ENCODE results near the gene SLC12A4.

Gene SLC12A4

DNA sequence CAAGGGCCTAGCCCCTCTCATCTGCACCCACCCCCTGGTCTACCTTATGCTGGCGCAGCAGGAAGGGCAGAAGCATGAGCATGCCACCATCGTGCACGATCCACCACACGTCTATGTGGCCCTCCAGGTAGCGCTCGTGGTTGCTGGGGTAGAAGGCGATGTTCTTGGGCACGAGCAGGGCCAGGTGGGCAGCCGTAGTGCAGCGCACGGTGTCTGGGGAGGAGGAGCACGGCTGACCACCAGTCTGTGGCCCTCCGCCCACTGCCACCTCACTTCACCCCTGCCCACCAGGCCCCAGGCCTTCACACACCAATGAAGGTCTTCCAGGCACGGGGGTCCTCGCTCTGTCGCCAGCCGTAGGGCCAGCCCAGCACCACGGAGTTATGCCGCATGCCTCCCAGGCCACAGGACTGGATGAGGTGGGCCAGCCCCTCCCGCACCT is 22.3 kb downstream of the SLC12A4 start:
- Histone ChIP-seq H3K4me1 (ENCODE audit: control insufficient read depth, insufficient read depth, low read length) (peaks cover 44% of the 10 kb centered on the region), H3K9me3 (ENCODE audit: control insufficient read depth in 2 of 2, low read length in 2 of 2) (no peaks in the 10 kb centered on the region), H3K27me3 (ENCODE audit: control insufficient read depth in 1 of 2, insufficient read depth in 2 of 2, low read length in 2 of 2) (no peaks in the 10 kb centered on the region), H3K27ac (ENCODE audit: low read length) (no peak overlapping the region), H3K4me3 (ENCODE audit: low read length in 2 of 2) (no peak overlapping the region), H3K36me3 (ENCODE audit: control insufficient read depth in 2 of 2, insufficient read depth in 2 of 2, low read length in 2 of 2) (peaks cover 74 to 76% of the 10 kb centered on the region in 2 donors), H3K9ac (ENCODE audit: low read length in 2 of 2) (no peak overlapping the region)

DNA sequence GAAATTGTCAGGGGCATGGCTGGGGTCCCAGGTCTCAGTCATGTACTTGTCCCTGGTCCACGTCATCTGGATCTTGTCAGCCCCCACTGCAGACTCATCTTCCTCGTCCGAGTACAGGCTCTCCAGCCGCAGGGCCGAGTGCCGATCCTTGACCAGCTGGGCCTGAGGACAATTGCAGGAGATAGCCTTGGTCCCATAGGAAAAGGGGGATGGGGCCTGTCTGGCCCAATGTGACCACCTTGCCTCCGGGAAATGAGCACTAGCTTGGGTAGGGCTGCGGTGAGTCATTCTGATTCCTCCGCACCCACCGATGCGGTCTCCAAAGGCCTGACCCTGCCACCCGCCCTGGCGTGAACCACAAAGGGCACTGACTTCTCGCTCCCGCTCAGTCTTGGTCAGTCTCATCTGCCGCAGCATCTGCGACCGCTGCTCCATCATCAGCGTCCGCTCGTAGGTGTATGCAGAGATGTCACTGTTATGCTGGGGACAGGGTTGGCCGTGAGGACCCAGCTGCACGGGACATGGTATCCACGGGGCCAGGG is 23.0 kb downstream of the SLC12A4 start:
- Histone ChIP-seq H3K36me3 (ENCODE audit: control insufficient read depth in 2 of 2, insufficient read depth in 2 of 2, low read length in 2 of 2) (peaks cover 67 to 69% of the 10 kb centered on the region in 2 donors), H3K27me3 (ENCODE audit: control insufficient read depth in 1 of 2, insufficient read depth in 2 of 2, low read length in 2 of 2) (no peaks in the 10 kb centered on the region), H3K9ac (ENCODE audit: low read length in 2 of 2) (no peak overlapping the region), H3K4me1 (ENCODE audit: control insufficient read depth, insufficient read depth, low read length) (peaks cover 40% of the 10 kb centered on the region), H3K27ac (ENCODE audit: low read length) (no peak overlapping the region), H3K9me3 (ENCODE audit: control insufficient read depth in 2 of 2, low read length in 2 of 2) (no peaks in the 10 kb centered on the region), H3K4me3 (ENCODE audit: low read length in 2 of 2) (no peak overlapping the region)

DNA sequence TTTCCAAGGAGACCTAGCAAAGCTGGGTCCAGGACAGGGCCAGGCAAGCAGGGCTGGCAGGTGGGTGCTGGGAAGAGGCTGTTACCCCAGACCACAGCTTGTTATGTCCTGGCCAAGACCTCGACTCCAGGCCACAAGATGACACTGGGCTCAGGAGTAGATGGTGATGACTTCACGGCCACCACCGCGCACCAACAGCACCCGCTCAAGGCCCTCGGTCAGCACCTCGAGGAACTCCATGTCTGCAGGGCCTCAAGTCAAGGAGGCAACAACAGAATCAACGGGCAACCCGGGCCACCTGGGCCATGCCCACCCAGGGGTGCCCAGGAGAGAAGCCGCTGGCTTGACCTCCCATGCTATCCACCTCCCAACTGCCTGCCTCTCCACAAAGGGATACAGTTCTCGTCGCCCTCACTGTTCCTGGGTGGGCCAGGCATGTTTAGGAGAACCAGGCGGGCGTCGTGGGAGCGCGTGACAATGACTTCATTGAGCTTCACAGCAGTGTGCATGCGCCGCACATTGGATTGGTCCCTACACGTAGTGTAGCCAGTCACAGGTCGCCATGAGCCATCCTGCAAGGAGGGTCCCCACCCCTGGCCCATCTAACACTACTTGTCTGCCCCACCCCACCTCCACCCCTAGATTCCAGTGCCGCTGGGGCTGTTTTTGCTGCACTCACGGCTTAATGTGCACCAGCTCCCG is 23.6 kb downstream of the SLC12A4 start:
- peaks cover 45% of the 10 kb centered on the region for H3K4me1 ChIP-seq (ENCODE audit: control insufficient read depth, insufficient read depth, low read length)
- peak overlapping the region in 1 of 2 donors; percentile 51 for H3K9ac ChIP-seq (ENCODE audit: low read length in 2 of 2)
- no peaks in the 10 kb centered on the region for H3K27me3 ChIP-seq (ENCODE audit: control insufficient read depth in 1 of 2, insufficient read depth in 2 of 2, low read length in 2 of 2)
- H3K36me3 ChIP-seq (ENCODE audit: control insufficient read depth in 2 of 2, insufficient read depth in 2 of 2, low read length in 2 of 2) = peaks cover 65 to 67% of the 10 kb centered on the region in 2 donors
- H3K9me3 ChIP-seq (ENCODE audit: control insufficient read depth in 2 of 2, low read length in 2 of 2) = no peaks in the 10 kb centered on the region
- H3K4me3 ChIP-seq (ENCODE audit: low read length in 2 of 2) = no peak overlapping the region
- H3K27ac ChIP-seq (ENCODE audit: low read length) = peak overlapping the region; percentile 88

DNA sequence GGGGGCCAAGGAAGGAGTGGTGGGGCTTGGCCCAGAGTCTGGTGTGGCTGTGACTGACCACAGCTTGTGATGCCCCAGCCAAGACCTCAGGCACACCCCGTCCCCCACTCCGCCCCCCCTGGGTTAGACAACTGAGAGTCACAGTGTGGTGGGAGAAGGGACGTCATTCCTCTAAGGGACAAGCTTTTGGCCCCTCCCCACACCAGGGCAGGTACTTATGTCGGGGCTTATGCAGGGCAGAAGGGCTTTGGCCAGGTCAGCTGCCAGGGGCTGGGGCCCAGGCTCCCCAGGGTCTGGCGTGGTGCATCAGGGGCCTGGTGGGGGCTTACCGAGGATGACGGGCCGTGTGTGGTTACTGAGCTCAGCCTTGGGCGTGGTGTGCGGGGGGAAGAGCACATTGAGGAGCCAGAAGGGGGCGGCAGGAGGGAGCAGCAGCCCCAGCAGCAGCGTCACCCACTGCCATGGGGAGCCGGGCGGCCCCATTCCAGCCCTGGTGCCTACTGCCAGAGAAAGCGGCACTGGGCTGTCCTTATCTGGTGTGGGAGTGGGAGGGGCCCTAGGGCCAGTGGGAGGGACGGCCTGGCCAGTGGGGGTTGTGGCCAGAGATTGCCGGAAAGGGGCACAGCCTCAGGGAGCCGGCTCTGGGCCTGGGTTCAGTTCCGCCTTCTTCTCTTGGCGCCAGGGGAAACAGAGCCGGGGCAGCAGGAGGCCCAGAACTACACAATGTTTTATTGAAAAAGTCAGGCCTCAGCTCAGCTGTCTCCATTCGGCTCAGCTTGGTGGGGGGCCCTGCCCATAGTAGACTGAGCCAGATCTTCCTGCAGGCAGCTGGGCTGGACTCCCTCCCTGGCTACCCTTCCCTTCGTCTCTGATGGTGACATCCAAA is 24.6 kb downstream of the SLC12A4 start, which contains the start of gene LCAT:
Gene LCAT (minus strand): TSS at position 502 of the 886 bp plus-strand sequence. CDS start 19 bp downstream, at position 483.
- peak within 1 kb of the TSS; percentile 33 to 51 for H3K9ac ChIP-seq (ENCODE audit: low read length in 2 of 2)
- H3K4me1 ChIP-seq (ENCODE audit: control insufficient read depth, insufficient read depth, low read length) = peaks cover 45% of the 10 kb centered on the region
- no peak within 1 kb of the TSS for H3K4me3 ChIP-seq (ENCODE audit: low read length in 2 of 2)
- H3K27ac ChIP-seq (ENCODE audit: low read length) = peak within 1 kb of the TSS; percentile 88
- H3K27me3 ChIP-seq (ENCODE audit: control insufficient read depth in 1 of 2, insufficient read depth in 2 of 2, low read length in 2 of 2) = no peaks in the 10 kb centered on the region
- no peaks in the 10 kb centered on the region for H3K9me3 ChIP-seq (ENCODE audit: control insufficient read depth in 2 of 2, low read length in 2 of 2)
- peaks cover 61% of the 10 kb centered on the region in 2 donors for H3K36me3 ChIP-seq (ENCODE audit: control insufficient read depth in 2 of 2, insufficient read depth in 2 of 2, low read length in 2 of 2)

DNA sequence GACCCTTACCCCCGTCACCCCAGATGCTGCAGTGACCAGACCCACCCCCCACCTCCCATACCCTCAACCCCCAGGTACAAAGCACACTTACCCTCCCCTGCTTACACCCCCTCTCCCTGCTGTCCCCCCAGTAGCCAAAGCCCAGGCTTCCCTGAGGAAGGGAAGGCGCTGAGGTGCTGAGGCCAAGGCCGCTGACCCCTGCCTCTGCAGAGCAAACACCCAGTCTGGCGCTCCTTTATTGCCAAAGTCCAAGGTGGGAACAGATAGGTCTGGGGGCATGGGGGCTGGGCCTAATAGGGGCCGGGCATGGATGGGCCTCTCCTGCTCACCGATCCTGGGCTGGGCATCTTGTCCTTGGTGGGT is 25.2 kb downstream of the SLC12A4 start:
- Histone ChIP-seq H3K4me1 (ENCODE audit: control insufficient read depth, insufficient read depth, low read length) (peaks cover 45% of the 10 kb centered on the region), H3K27me3 (ENCODE audit: control insufficient read depth in 1 of 2, insufficient read depth in 2 of 2, low read length in 2 of 2) (no peaks in the 10 kb centered on the region), H3K4me3 (ENCODE audit: low read length in 2 of 2) (no peak overlapping the region), H3K27ac (ENCODE audit: low read length) (peak overlapping the region; percentile 88), H3K9ac (ENCODE audit: low read length in 2 of 2) (peak overlapping the region in 1 of 2 donors; percentile 33), H3K36me3 (ENCODE audit: control insufficient read depth in 2 of 2, insufficient read depth in 2 of 2, low read length in 2 of 2) (peaks cover 54 to 55% of the 10 kb centered on the region in 2 donors), H3K9me3 (ENCODE audit: control insufficient read depth in 2 of 2, low read length in 2 of 2) (no peaks in the 10 kb centered on the region)

DNA sequence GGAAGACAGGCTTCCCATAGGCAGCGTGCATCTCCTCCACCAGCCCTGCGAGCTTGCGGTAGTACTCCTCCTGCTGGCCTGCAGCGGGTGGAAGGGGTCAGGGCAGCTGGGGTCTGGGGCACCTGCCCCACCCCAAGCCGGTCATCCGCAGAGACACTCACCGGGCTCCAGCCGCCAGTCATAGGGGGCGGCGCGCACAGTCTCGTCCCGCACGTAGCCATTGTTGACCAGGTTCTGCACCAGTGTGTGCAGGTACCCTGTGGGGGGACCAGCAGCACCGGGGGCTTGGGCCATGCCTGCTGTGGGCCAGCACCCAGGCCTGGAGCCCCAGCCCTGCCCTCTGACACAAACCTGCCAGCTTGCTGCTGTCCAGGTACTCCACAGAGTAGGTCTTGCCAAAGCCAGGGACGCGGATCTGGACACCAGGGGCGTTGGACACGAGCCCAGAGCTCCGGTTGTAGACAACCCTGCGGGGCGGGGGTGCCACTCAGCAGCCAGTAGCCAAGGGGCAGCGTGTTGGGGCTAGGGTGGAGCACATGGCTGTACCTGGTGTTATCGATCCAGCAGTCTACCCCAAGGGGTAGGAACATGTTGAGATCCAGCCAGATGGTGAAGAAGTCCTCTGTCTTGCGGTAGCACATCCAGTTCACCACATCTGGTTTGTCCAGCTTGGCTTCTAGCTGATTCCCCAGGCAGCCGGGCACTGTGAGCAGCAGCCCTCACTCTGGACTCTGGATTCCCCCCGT is 25.8 kb downstream of the SLC12A4 start:
- Histone ChIP-seq H3K27ac (ENCODE audit: low read length) (peak overlapping the region; percentile 88), H3K4me3 (ENCODE audit: low read length in 2 of 2) (no peak overlapping the region), H3K36me3 (ENCODE audit: control insufficient read depth in 2 of 2, insufficient read depth in 2 of 2, low read length in 2 of 2) (peaks cover 49 to 50% of the 10 kb centered on the region in 2 donors), H3K9me3 (ENCODE audit: control insufficient read depth in 2 of 2, low read length in 2 of 2) (no peaks in the 10 kb centered on the region), H3K4me1 (ENCODE audit: control insufficient read depth, insufficient read depth, low read length) (peaks cover 45% of the 10 kb centered on the region), H3K27me3 (ENCODE audit: control insufficient read depth in 1 of 2, insufficient read depth in 2 of 2, low read length in 2 of 2) (no peaks in the 10 kb centered on the region), H3K9ac (ENCODE audit: low read length in 2 of 2) (peak overlapping the region in 1 of 2 donors; percentile 27)

DNA sequence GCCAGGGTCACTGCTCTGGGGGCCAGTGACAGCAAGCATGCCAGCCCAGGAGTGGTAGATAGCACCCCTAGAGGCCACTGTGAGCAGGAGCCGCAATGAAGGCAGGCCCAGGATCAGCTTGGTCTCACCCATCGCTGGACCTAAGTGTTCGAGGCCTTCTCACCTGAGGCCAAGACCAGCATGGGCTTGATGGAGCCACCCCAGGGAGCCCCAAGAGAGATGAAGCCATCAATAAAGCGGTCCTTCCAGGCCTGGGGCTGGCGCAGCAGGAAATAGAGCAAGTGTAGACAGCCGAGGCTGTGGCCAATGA is 26.3 kb downstream of the SLC12A4 start:
- Histone ChIP-seq H3K27me3 (ENCODE audit: control insufficient read depth in 1 of 2, insufficient read depth in 2 of 2, low read length in 2 of 2) (no peaks in the 10 kb centered on the region), H3K9me3 (ENCODE audit: control insufficient read depth in 2 of 2, low read length in 2 of 2) (no peaks in the 10 kb centered on the region), H3K4me3 (ENCODE audit: low read length in 2 of 2) (no peak overlapping the region), H3K9ac (ENCODE audit: low read length in 2 of 2) (peak overlapping the region in 1 of 2 donors; percentile 27), H3K36me3 (ENCODE audit: control insufficient read depth in 2 of 2, insufficient read depth in 2 of 2, low read length in 2 of 2) (peaks cover 44% of the 10 kb centered on the region in 2 donors), H3K27ac (ENCODE audit: low read length) (peak overlapping the region; percentile 88), H3K4me1 (ENCODE audit: control insufficient read depth, insufficient read depth, low read length) (peaks cover 47% of the 10 kb centered on the region)

DNA sequence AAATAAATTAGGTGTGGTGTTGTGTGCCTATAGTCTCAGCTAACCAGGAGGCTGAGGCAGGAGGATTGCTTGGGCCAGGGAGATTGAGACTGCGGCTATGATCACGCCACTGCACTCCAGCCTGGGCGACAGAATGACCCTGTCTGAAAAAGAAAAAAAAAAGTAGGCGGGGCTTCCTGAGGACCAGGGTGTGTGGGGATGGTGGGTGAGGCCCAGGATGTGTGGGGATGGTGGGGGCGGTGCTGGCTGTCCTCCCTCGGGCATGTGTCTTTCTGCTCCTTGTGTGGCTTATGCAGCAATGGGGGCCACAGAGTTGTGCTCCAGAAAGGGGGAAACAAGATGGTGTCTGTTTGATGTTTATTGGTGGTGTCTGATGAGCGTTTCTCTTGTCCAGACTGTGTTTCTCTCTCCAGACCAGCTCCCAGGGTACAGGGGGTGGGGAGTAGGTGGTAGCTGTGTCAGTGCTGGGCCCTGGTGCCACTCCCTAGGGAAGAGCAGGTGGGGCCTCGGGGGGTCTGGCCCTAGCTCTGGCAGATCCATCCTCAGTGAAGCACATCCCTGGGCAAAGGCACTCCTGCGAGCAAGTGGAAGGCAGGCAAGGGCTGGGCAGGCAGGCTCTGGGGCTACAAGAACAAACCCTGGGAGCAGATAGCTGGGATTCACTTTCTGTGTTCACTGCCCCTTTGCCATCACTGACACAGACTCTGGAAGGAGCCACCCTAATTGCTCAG is 26.8 kb downstream of the SLC12A4 start:
- H3K36me3 ChIP-seq (ENCODE audit: control insufficient read depth in 2 of 2, insufficient read depth in 2 of 2, low read length in 2 of 2) = peaks cover 40 to 41% of the 10 kb centered on the region in 2 donors
- peaks cover 50% of the 10 kb centered on the region for H3K4me1 ChIP-seq (ENCODE audit: control insufficient read depth, insufficient read depth, low read length)
- no peaks in the 10 kb centered on the region for H3K27me3 ChIP-seq (ENCODE audit: control insufficient read depth in 1 of 2, insufficient read depth in 2 of 2, low read length in 2 of 2)
- H3K9ac ChIP-seq (ENCODE audit: low read length in 2 of 2) = no peak overlapping the region
- H3K4me3 ChIP-seq (ENCODE audit: low read length in 2 of 2) = no peak overlapping the region
- H3K9me3 ChIP-seq (ENCODE audit: control insufficient read depth in 2 of 2, low read length in 2 of 2) = no peaks in the 10 kb centered on the region
- peak overlapping the region; percentile 88 for H3K27ac ChIP-seq (ENCODE audit: low read length)

DNA sequence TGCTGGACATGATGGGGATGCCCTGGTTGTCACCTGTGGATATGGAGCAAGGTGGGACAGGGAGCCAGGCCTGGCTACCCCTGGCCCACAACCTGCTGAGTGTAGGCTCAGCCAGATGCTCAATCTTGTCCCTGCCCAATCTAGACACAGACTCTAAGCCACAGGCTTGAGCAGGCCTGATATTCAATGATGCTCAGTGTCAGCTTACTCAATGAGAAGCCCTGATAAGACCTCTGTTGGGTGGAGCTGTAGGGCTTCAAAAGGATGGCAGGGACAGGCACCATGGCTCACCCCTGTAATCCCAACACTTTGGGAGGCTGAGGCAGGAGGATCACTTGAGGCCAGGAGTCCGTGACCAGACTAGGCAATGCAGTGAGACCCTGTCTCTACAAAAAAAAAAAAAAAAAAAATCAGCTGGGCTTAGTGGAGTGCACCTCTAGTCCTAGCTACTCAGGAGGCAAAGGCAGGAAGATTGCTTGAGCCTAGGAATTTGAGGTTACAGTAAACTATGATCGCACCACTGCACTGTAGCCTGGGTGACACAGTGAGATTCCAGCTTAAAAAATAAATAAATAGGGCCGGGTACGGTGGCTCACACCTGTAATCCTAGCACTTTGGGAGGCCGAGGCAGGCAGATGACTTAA is 27.9 kb downstream of the SLC12A4 start:
- Histone ChIP-seq H3K36me3 (ENCODE audit: control insufficient read depth in 2 of 2, insufficient read depth in 2 of 2, low read length in 2 of 2) (peaks cover 30 to 31% of the 10 kb centered on the region in 2 donors), H3K4me1 (ENCODE audit: control insufficient read depth, insufficient read depth, low read length) (peaks cover 48% of the 10 kb centered on the region)

More for the DNA sequence above, 27.9 kb downstream of the SLC12A4 start:
- Histone ChIP-seq H3K9me3 (ENCODE audit: control insufficient read depth in 2 of 2, low read length in 2 of 2) (no peaks in the 10 kb centered on the region), H3K27ac (ENCODE audit: low read length) (no peak overlapping the region), H3K9ac (ENCODE audit: low read length in 2 of 2) (no peak overlapping the region), H3K4me3 (ENCODE audit: low read length in 2 of 2) (no peak overlapping the region), H3K27me3 (ENCODE audit: control insufficient read depth in 1 of 2, insufficient read depth in 2 of 2, low read length in 2 of 2) (no peaks in the 10 kb centered on the region)
